HG03439 (cell line): ENCODE results near the gene INAFM2.

Source experiments
- ATAC-seq: cut with Tn5 transposase; IDR thresholded peaks from one replicate; pipeline ENCODE4 v1.9.1; 2021; ENCODE audit warnings: mild to moderate bottlenecking, moderate library complexity; ENCODE audit not compliant: unreplicated experiment

The INAFM2 gene

GRCh38 chr15:40305281-40305680, 18.2 kb upstream of the INAFM2 start:
- no peak for ATAC-seq

DNA sequence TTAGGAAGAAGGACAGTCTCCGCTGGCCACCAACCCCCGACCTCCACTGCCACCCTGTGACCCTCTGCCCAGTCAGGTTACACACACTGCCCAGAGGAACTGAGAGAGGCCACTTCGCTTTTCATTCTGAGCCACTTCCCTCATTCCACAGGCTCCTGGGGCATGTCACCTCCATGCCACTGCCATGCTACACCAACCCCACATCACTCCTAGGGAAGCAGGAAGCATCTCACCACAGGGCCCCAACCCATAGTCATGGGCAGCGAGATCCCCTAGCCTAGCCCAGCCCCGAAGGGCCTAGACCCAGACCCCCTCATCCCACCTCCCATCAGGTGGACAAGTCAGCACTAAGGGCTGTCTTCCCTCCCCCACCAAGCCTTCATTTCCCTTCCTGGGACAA, 17.1 kb upstream of the INAFM2 start:
- ATAC-seq, result no peak

- ATAC-seq, result no peak
Observed at GRCh38 chr15:40306908-40307307, 16.6 kb upstream of the INAFM2 start.

- no peak for ATAC-seq
Observed at GRCh38 chr15:40307421-40308211, 15.9 kb upstream of the INAFM2 start, which contains the start of gene PLCB2. Gene PLCB2 (minus strand): TSS chr15:40307935. CDS start chr15:40307672, 263 bp downstream.

DNA sequence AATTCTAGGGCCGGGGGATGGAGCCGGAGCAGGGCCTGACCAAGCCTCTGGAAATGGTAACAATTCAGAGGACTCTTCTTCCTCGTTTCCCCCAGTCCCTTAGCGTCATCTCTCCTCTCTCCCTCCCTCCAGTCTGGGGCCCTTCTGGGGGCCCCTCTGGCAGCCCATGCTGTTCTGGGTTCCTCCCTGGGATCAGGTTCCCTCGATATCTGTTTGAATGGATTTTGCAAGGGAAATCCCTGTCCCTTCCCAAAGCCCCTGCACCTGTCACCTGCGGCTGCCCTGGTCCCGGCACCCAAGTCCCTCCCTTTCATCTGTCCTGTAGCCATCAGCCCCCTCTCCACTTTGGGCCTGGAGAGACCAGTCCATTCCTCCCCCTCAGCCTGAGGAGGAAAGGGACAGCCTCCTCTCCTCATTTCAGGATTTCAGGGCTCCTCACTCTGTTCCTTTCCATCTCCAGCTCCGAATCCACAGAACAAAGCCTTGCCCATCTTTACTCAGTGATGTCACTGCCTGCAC, 14.1 kb upstream of the INAFM2 start:
- ATAC-seq, result no peak

DNA sequence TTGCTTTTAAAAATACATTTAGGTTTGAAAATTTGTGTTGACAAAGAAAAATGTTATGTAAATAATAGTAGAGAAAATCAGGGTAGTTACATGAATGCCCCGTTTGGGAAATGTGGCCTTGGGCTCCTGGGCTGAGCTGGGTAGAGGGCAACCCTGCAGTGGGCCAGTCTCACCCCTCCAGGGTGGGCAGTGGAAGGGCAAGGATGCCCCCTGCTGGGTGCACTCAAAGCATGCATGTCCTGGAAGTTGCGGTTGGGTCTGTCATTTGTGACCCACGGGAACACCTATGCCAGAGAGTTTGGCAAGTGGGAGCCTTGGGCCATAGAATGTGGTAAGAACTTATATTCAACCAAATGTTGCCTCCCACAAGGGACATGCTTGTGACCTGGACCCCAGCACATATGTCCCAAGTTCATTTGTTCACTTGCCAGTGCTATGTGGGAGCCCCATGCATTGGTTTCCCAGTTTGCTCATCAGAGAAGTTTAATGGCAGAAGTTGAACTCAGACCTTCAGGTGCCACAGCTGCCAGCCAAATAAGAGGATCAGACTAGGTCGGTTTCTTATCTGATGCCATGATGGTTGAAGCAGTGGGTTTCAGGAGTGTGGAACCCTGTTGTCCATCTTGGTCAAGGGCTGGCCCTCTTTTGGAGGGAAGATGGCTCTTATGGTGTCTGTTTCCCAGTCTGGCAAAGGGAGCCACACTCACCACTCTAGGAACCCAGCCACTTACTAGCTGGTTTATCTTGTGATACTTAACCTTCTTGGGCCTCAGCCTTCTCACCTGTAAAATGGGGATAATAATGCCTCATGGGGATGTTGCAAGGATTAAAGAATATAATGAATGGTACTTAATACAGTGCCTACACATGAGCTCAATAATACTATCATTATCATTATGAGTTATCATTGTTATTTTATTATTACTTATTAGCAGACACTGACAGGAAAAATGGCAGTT, 13.2 kb upstream of the INAFM2 start:
- ATAC-seq, result no peak

DNA sequence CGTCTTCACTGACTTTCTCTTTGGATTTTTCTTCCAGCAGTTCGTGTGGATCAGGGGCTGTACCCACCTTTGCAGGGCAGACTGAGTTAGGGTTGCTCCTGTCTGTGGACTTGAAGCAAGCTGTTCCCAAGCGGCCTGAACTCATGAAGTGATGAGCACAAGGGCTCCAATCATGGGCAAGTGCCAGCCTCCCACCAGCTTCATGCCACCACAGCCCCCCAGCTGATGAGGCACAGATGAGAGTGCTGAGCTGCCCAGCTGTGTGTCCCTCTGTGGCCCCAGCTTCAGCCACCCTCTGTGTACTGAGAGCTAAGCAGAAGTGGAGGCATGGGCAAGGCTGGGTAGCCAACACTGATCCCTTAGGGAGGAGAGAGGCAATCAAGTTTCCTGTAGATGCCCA, 12.5 kb upstream of the INAFM2 start:
- no peak for ATAC-seq

DNA sequence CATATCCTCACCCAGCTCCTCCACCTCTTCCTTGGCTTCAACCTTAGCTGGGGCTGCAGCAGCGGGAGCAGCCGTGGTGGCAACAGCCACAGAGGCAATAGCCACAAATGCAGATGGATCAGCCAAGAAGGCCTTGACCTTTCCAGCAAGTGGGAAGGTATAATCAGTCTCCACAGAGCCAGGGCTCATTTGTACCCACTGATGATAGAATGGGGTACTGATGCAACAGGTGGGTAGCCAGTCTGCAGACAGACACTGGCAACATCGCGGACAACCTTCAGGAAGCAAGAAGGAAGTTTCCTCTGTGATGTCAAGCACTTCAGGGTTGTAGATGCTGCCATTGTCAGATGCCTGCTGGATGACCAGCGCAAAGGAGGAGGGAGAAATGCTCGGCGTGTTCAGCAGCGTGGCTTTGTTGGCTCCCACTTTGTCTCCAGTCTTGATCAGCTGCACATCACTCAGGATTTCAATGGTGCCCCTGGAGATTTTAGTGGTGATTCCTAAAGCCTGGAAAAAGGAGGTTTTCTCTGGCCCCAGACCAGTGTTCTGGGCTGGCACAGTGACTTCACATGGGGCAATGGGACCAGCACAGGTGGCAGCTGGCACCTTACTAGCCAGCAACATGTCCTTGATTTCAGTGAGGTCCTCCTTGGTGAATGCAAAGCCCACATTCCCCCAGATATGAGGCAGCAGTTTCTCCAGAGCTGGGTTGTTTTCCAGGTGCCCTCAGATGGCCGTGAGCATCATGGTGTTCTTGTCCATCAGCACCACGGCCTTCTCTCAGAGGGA, 10.9 kb upstream of the INAFM2 start:
- no peak for ATAC-seq

- no peak for ATAC-seq
Observed at GRCh38 chr15:40313531-40314398, 9.7 kb upstream of the INAFM2 start.

GRCh38 chr15:40314723-40315276, 8.7 kb upstream of the INAFM2 start:
- ATAC-seq, result no peak

DNA sequence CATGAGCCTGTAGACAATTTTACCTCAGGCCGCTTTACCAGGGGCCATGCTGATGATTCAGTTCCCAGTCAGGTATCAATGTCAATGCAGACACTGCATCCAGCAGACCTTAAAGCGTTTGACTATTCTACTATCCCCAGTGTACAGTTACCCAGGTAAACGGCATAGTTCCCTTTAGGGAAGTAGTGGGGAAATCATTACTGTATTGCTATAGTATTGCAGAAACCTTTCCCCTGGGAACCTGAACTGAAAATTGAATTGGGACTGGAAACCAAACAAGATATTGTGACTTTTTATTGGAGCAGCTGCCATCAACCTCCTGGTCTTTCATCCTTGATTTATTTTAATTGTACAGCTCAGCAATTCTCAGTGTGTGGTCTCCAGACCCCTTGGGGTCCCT, 6.6 kb upstream of the INAFM2 start:
- ATAC-seq, result no peak

DNA sequence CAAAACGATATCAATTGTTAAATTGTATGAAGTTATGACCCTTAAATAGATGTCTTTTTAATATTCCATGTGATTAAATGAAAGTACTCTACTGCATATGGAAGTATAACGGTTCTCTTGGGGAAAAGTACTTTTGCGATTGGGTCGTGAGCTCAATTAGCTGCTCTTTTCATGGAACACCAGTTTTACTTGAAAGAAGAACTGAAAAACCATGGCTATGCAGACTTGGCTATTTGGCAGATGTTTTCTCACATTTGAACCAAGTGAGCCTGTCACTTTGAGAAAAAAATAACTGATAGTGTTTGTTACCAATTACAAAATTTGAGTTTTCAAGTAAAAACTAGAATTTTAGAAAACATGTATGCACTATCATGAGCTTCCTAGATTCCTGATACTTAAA, 5.9 kb upstream of the INAFM2 start:
- ATAC-seq, result no peak

GRCh38 chr15:40320409-40320808, 3.1 kb upstream of the INAFM2 start:
- no peak for ATAC-seq

GRCh38 chr15:40320931-40321371, 2.5 kb upstream of the INAFM2 start:
- no peak for ATAC-seq

DNA sequence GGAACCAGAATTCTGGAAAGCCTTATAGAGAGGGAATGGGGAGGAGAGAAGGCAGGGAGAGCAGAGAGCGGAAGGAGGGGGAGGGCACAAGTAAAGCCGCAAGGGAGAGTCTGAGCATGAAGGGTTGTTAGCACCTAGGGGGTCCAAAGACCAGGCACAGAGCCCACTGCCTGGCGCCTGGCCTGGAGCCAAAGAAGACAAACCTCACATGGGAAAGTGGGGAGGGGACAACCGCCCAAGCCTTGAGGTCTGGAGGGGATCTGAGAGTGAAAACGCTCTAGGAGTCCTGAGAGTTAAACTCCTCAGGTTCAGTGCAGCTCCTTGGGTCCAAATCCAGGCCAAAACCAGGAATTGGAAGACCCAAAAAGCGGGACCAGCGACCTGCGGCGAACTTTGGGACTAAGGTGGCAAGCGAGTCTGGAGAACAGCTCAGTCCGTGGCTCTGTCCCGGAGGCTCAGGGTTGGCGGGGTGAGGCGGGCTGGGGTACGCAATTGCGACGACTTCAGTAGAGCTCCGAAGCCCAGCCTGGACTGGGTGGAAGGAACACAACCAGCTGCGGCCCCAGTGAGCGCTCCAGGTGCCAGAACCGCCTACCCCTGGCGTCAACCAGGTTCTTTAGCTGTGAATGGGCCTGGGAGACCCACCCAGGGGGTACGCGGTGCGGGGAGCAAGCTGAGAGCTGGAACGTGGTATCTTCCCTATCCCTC, 807 bp upstream of the INAFM2 start:
- ATAC-seq, result no peak

- no peak for ATAC-seq
Observed at GRCh38 chr15:40323953-40324937, 753 bp downstream of the INAFM2 start.

- ATAC-seq, result no peak
Observed at GRCh38 chr15:40325188-40325587, 1.7 kb downstream of the INAFM2 start.

GRCh38 chr15:40325700-40326099, 2.2 kb downstream of the INAFM2 start:
- ATAC-seq, result no peak
